Ureter (tissue), 1 donor: ENCODE results near the gene SYT6. TPM values are rescaled to one million over a fixed set of nuclear protein-coding genes. Genes with fewer than 3 reads are reported as not detected.

ENCODE experiments used
- DNase-seq: peaks from one replicate; pipeline ENCODE4 v3.0.0-alpha.2; 2020; ENCODE audit warnings: low spot score
- total RNA-seq: library from RNA; stranded (reverse); gene quantifications from one replicate; pipeline ENCODE4 v1.2.4, GENCODE V29; 2023
- donor health status: DM: yes; HTN: yes; CAD: no.

The SYT6 gene
- 0.47 TPM for total RNA-seq

GRCh38 chr1:114153261-114154145, at the start of gene SYT6:
SYT6 (minus strand) TSS chr1:114153869; CDS start chr1:114153772, 97 bp downstream.
- DNase-seq: no peak

- no peak for DNase-seq
Measured at GRCh38 chr1:114201486-114201885, 47.8 kb upstream of the SYT6 start.

- no peak for DNase-seq
Measured at GRCh38 chr1:114199017-114199594, 45.4 kb upstream of the SYT6 start.

DNA sequence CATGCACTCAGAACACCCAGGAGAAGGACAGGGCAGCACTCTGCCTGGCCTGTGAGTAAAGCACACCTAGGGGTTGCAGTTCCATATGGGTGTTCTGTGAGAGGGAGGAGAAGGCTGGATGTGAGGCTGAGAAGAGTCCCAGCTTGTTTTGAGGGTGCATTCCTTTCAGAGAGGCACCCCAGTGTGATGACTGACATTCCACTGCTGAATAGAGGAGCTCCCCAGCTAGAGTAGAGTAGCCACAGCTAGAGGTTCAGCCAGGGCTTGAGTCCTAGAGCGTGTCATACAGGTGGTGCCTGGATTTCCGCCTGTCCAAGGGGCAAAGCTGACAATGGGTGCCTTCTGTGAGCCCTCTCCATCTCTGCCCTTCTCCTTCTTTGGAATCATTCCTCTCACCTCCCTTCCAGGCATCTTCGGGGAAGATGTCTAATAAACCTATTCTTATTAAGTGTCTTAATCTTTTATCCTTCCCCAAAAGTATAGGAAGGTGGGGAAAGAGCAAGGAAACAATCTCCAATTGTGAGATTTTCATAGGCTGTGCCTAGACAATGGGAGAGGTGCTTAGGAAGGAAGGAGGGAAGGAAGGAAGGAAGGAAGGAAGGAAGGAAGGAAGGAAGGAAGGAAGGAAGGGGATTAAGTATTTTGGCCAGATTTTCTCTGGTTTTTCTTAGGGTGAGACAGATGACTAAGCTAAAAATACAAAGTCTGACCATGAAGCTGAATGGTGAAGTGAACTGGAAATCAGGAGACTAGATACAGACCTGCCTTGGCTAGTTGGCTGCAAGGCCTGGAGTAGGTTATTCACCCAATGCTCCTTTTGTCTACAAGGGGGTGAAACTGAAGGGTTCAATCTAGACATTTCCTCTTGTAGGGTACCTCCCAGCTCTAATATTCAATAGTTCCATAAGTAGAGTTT, 43.6 kb upstream of the SYT6 start:
- no peak for DNase-seq

- no peak for DNase-seq
Measured at GRCh38 chr1:114195819-114196218, 42.1 kb upstream of the SYT6 start.

DNA sequence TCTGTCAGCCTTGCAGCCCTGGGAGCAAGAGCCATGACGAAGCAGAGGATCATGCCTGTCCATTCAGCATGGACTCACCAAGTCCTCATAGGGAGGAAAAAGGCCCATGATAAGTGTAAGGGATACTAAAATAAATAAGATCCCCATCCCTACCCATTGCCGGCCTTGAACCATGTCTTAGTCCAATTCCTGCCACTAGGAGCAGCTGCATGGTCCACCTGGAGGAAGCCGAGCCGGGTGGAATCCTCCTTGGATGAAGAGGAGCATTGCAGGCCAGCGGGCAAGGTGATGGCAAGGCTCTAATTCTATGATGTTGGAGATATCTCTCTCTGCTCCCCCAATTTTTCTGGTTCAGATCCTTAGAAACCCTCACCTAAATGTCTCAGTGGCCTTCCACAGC, 38.7 kb upstream of the SYT6 start:
- no peak for DNase-seq

DNA sequence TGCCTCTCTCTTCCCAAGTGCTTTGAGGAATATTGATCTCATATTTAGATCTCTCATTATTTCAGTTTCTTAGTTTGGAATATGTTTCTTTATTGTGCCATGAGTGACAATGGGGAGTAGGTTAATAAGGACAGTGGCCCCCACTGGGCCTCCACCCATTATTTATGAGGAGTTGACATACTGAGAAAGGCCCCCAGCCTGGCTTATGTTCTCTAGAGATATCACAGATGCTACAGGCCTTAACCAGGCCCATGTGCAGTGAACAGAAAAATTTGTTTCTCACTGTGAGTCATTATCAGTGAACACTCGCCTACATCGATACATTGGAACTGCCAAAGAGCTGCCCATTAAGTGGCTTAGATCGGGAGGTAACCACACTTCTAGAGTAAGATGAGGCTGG, 35.7 kb upstream of the SYT6 start:
- DNase-seq: no peak

GRCh38 chr1:114181356-114181755, 27.7 kb upstream of the SYT6 start:
- DNase-seq: no peak

DNA sequence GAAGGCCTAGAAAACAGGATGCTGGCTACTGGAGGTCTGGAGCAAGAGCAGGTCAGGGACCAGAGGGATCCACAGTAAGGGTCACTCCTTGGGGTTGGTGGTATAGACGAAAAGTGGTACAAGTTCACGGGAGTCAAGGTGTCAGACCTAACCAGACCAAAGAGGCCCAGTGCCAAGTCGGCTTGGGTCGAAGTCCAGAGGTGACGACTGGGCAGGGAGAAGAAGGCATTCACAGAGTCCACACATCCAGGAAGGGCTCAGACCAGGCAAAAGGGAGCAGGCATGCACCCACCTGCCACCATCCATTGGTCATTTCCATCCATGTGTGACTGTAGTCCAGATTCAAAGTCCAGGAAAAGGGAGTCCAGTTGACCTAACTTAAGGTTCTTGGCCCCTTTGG, 27.1 kb upstream of the SYT6 start:
- no peak for DNase-seq

DNA sequence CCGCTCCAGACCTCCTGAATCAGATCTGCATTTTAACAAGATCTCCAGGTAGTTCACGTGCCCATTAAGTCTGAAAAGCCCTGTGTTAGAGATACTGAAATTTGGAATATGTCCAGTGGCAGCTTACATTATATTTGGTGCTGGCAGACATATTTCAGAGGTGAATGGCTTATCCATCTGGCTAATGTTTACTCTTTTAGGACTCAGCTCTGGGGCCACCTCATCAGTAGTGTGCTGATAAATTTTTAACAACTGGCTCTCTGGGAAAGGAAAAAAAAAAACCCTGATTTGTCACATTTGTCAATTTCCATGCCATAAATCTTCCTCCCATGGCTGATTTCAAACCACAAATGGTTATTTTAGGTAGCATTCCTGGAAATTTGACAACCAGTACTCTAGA, 25.3 kb upstream of the SYT6 start:
- no peak for DNase-seq

GRCh38 chr1:114177282-114177681, 23.6 kb upstream of the SYT6 start:
- DNase-seq: no peak

- no peak for DNase-seq
Measured at GRCh38 chr1:114176366-114176765, 22.7 kb upstream of the SYT6 start.

- no peak for DNase-seq
Measured at GRCh38 chr1:114173680-114174079, 20.0 kb upstream of the SYT6 start.

GRCh38 chr1:114169509-114169908, 15.8 kb upstream of the SYT6 start:
- DNase-seq: no peak

DNA sequence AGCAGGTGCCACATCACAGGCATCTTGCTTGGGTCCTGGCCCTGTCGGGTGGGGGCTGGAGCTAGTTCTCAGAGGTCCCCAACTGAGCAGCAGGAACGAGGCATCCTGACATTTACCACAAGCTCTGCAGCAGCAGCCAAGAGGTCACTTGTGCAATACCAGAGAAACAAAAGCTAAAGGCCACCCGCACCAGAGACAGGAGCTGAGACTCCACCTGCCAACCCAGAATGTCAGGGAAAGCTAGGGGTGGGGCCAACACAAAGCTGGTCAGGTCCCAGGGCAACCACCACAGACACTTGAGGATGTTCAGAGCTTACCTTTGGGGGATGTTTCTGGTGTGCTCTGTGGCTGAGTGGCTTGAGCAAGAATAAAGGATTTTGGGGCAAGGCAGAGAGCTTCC, 13.6 kb upstream of the SYT6 start:
- no peak for DNase-seq

- no peak for DNase-seq
Measured at GRCh38 chr1:114164840-114165543, 11.3 kb upstream of the SYT6 start.

GRCh38 chr1:114159941-114160340, 6.3 kb upstream of the SYT6 start:
- no peak for DNase-seq

GRCh38 chr1:114157275-114157660, 3.6 kb upstream of the SYT6 start:
- DNase-seq: no peak

GRCh38 chr1:114156538-114157274, 3.0 kb upstream of the SYT6 start:
- no peak for DNase-seq

- no peak for DNase-seq
Measured at GRCh38 chr1:114155706-114156105, 2.0 kb upstream of the SYT6 start.

DNA sequence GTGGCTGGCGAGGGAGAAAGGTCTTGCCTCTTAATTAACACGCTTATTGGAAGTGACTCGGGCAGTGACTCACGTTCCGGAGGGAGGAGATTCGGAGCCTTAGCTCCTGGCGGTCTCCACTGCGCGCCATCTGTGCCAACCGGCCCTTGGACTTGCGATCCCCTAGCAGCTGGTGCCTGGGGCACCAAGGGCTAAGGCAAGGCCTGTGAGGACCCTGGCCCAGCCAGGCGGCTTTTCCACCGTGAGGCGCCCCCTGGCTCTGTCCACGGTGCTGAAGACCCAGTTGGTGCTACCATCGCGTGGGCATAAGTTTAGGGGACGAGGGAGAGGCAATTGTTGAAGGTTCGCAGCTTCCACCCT, 1.3 kb upstream of the SYT6 start:
- DNase-seq: no peak
